ENCODE measurements around the gene CELA2A. TPM values are rescaled to one million over a fixed set of nuclear protein-coding genes. Genes with fewer than 3 reads are reported as not detected.

CELA2A gene
- total RNA-seq, result 0.57 TPM in 1 of 2 replicates, not detected in the other
- polyA plus RNA-seq (2012), result not detected

GRCh38 chr1:15456313-15456954 lies at the start of gene CELA2A:
Gene CELA2A, plus strand, starts transcription at chr1:15456732. Its CDS starts 22 bp downstream, at chr1:15456754.
- DNase-seq (ENCODE audit: low read depth), result no peak

- no peak for DNase-seq (ENCODE audit: low read depth)
Measured at GRCh38 chr1:15407580-15407979, 49.0 kb upstream of the CELA2A start.

- no peak for DNase-seq (ENCODE audit: low read depth)
Measured at GRCh38 chr1:15408890-15409387, 47.6 kb upstream of the CELA2A start.

GRCh38 chr1:15409388-15410222 lies 46.9 kb upstream of the CELA2A start, which contains the start of gene EFHD2:
Gene EFHD2, plus strand, starts transcription at chr1:15409888. Its CDS starts 84 bp downstream, at chr1:15409972.
- peak; percentile 82 for DNase-seq (ENCODE audit: low read depth)

- no peak for DNase-seq (ENCODE audit: low read depth)
Measured at GRCh38 chr1:15410223-15410883, 46.2 kb upstream of the CELA2A start.

- no peak for DNase-seq (ENCODE audit: low read depth)
Measured at GRCh38 chr1:15410884-15411245, 45.7 kb upstream of the CELA2A start.

GRCh38 chr1:15411593-15412137 lies 44.9 kb upstream of the CELA2A start:
- DNase-seq (ENCODE audit: low read depth), result peak; percentile 51

GRCh38 chr1:15412175-15412800 lies 44.2 kb upstream of the CELA2A start:
- DNase-seq (ENCODE audit: low read depth), result no peak

- DNase-seq (ENCODE audit: low read depth), result no peak
Measured at GRCh38 chr1:15412843-15413242, 43.7 kb upstream of the CELA2A start.

- DNase-seq (ENCODE audit: low read depth), result no peak
Measured at GRCh38 chr1:15413563-15414444, 42.7 kb upstream of the CELA2A start.

GRCh38 chr1:15414445-15414983 lies 42.0 kb upstream of the CELA2A start:
- DNase-seq (ENCODE audit: low read depth), result no peak

GRCh38 chr1:15417059-15417934 lies 39.2 kb upstream of the CELA2A start:
- DNase-seq (ENCODE audit: low read depth), result no peak

GRCh38 chr1:15418806-15419515 lies 37.6 kb upstream of the CELA2A start:
- DNase-seq (ENCODE audit: low read depth), result no peak

GRCh38 chr1:15420853-15421465 lies 35.6 kb upstream of the CELA2A start:
- DNase-seq (ENCODE audit: low read depth), result no peak

GRCh38 chr1:15422871-15423270 lies 33.7 kb upstream of the CELA2A start:
- no peak for DNase-seq (ENCODE audit: low read depth)

GRCh38 chr1:15423355-15424077 lies 33.0 kb upstream of the CELA2A start:
- peak; percentile 86 for DNase-seq (ENCODE audit: low read depth)

GRCh38 chr1:15424146-15424667 lies 32.3 kb upstream of the CELA2A start:
- DNase-seq (ENCODE audit: low read depth), result peak; percentile 72

All from myocyte (in vitro differentiated cells).